H9 (cell line): ENCODE results near the gene NHS. TPM values are rescaled to one million over a fixed set of nuclear protein-coding genes. Genes with fewer than 3 reads are reported as not detected.

Source experiments
- DNase-seq: peaks from one replicate; pipeline ENCODE4 v3.0.0-alpha.2; 2017
- H2AFZ ChIP-seq: one replicate; pipeline ENCODE4 v1.6.1; 2013; ENCODE audit warnings: mild to moderate bottlenecking, low read length, control low read depth, moderate library complexity
- H2AK5ac ChIP-seq: 2 replicates; pipeline ENCODE4 v1.6.1; 2013; ENCODE audit warnings: low read length, control low read depth, mixed read lengths; ENCODE audit not compliant: insufficient read length
- H2BK120ac ChIP-seq: one replicate; pipeline ENCODE4 v1.6.1; 2013; ENCODE audit warnings: low read depth, mild to moderate bottlenecking, low read length, control low read depth, inconsistent platforms; ENCODE audit not compliant: poor library complexity, severe bottlenecking
- H2BK12ac ChIP-seq: 2 replicates; pipeline ENCODE4 v1.6.1; 2013; ENCODE audit warnings: low read length, control low read depth, mixed read lengths, low read depth; ENCODE audit not compliant: insufficient read length
- H2BK15ac ChIP-seq: 2 replicates; pipeline ENCODE4 v1.6.1; 2013; ENCODE audit warnings: low read depth, low read length, control low read depth
- H2BK20ac ChIP-seq: one replicate; pipeline ENCODE4 v1.6.1; 2013; ENCODE audit warnings: low read depth, mild to moderate bottlenecking, low read length, control low read depth, inconsistent platforms; ENCODE audit not compliant: poor library complexity, severe bottlenecking
- H2BK5ac ChIP-seq: 2 replicates; pipeline ENCODE4 v1.6.1; 2013; ENCODE audit warnings: low read length, control low read depth, mixed read lengths; ENCODE audit not compliant: insufficient read length
- H3K14ac ChIP-seq: 2 replicates; pipeline ENCODE4 v1.6.1; 2013; ENCODE audit warnings: low read length, control low read depth; ENCODE audit not compliant: insufficient read depth
- H3K18ac ChIP-seq: 2 replicates; pipeline ENCODE4 v1.6.1; 2013; ENCODE audit warnings: low read depth, mild to moderate bottlenecking, mixed read lengths, low read length, control low read depth; ENCODE audit not compliant: insufficient read length
- H3K23ac ChIP-seq: 2 replicates; pipeline ENCODE4 v1.6.1; 2013; ENCODE audit warnings: low read length, control low read depth, mixed read lengths, low read depth; ENCODE audit not compliant: insufficient read length
- H3K23me2 ChIP-seq: 2 replicates; pipeline ENCODE4 v1.6.1; 2013; ENCODE audit warnings: low read depth, mild to moderate bottlenecking, mixed read lengths, low read length, control low read depth; ENCODE audit not compliant: insufficient read length, poor library complexity, severe bottlenecking
- H3K27ac ChIP-seq: 2 replicates; pipeline ENCODE4 v1.5.1; 2013; ENCODE audit warnings: low read length, control low read depth, mixed read lengths, low read depth; ENCODE audit not compliant: insufficient read length
- H3K27me3 ChIP-seq: 2 replicates; pipeline ENCODE4 v1.6.1; 2013; ENCODE audit warnings: low read length, control low read depth, inconsistent platforms; ENCODE audit not compliant: insufficient read depth
- H3K4ac ChIP-seq: 2 replicates; pipeline ENCODE4 v1.6.1; 2013; ENCODE audit warnings: low read depth, mild to moderate bottlenecking, control low read depth, inconsistent platforms, low read length, moderate library complexity
- H3K4me1 ChIP-seq: 2 replicates; pipeline ENCODE4 v1.6.1; 2013; ENCODE audit warnings: low read length, control low read depth, inconsistent platforms; ENCODE audit not compliant: insufficient read depth
- H3K4me2 ChIP-seq: 2 replicates; pipeline ENCODE4 v1.6.1; 2013; ENCODE audit warnings: low read length, control low read depth, mixed read lengths; ENCODE audit not compliant: insufficient read length, insufficient read depth
- H3K56ac ChIP-seq: 2 replicates; pipeline ENCODE4 v1.6.1; 2013; ENCODE audit warnings: low read depth, mild to moderate bottlenecking, mixed read lengths, low read length, control low read depth; ENCODE audit not compliant: insufficient read length
- H3K79me1 ChIP-seq: 2 replicates; pipeline ENCODE4 v1.6.1; 2013; ENCODE audit warnings: low read depth, mild to moderate bottlenecking, moderate library complexity, low read length, control low read depth, inconsistent platforms; ENCODE audit not compliant: insufficient read depth, poor library complexity, severe bottlenecking
- H3K79me2 ChIP-seq: 2 replicates; pipeline ENCODE4 v1.6.1; 2013; ENCODE audit warnings: low read length, control low read depth, inconsistent platforms; ENCODE audit not compliant: insufficient read depth
- H3K9ac ChIP-seq: 2 replicates; pipeline ENCODE4 v1.6.1; 2013; ENCODE audit warnings: low read length, control low read depth, mixed read lengths; ENCODE audit not compliant: insufficient read length; ENCODE audit errors: extremely low read depth
- H3K9me3 ChIP-seq: one replicate; pipeline ENCODE4 v1.6.1; 2013; ENCODE audit warnings: low read depth, low read length, inconsistent platforms; ENCODE audit not compliant: control insufficient read depth
- H3T11ph ChIP-seq: one replicate; pipeline ENCODE4 v1.6.1; 2013; ENCODE audit warnings: mild to moderate bottlenecking, low read length, control low read depth, inconsistent platforms
- H4K20me1 ChIP-seq: one replicate; pipeline ENCODE4 v1.6.1; 2013; ENCODE audit not compliant: control insufficient read depth, insufficient read length, insufficient read depth
- H4K5ac ChIP-seq: 2 replicates; pipeline ENCODE4 v1.6.1; 2013; ENCODE audit warnings: low read depth, mild to moderate bottlenecking, mixed read lengths, low read length, control low read depth; ENCODE audit not compliant: insufficient read length
- H4K8ac ChIP-seq: replicated peaks from 2 replicates; pipeline ENCODE4 v1.6.1; 2013; ENCODE audit warnings: low read length, control low read depth, mixed read lengths, low read depth; ENCODE audit not compliant: insufficient read length
- H4K91ac ChIP-seq: 2 replicates; pipeline ENCODE4 v1.6.1; 2013; ENCODE audit warnings: low read depth, mild to moderate bottlenecking, moderate library complexity, mixed read lengths, low read length, control low read depth; ENCODE audit not compliant: insufficient read length
- H3K27ac Mint-ChIP-seq, 3 experiments: 2 replicates in 2 of 3; 3 replicates in 1 of 3; pipeline ENCODE4 v1.8.0; 2020 to 2021; ENCODE audit warnings: mixed read lengths in 3 of 3, mild to moderate bottlenecking in 1 of 3, moderate library complexity in 1 of 3
- H3K27me3 Mint-ChIP-seq: 2 replicates; pipeline ENCODE4 v1.8.0; 2021; ENCODE audit warnings: low read depth, mild to moderate bottlenecking, moderate library complexity, mixed read lengths
- H3K36me3 Mint-ChIP-seq, 3 experiments: 2 replicates in 2 of 3; 3 replicates in 1 of 3; pipeline ENCODE4 v1.8.0; 2020 to 2021; ENCODE audit warnings: low read depth in 3 of 3, mixed read lengths in 3 of 3; ENCODE audit not compliant: insufficient read depth in 1 of 3
- H3K4me1 Mint-ChIP-seq, 2 experiments: 2 replicates each; pipeline ENCODE4 v1.8.0; 2020; ENCODE audit warnings: mixed read lengths in 2 of 2
- H3K4me3 Mint-ChIP-seq, 2 experiments: 2 replicates in 1 of 2; 3 replicates in 1 of 2; pipeline ENCODE4 v1.8.0; 2020 to 2021; ENCODE audit warnings: mild to moderate bottlenecking in 2 of 2, mixed read lengths in 2 of 2, moderate library complexity in 1 of 2
- H3K9me3 Mint-ChIP-seq, 2 experiments: 2 replicates in 1 of 2; 3 replicates in 1 of 2; pipeline ENCODE4 v1.8.0; 2020; ENCODE audit warnings: mild to moderate bottlenecking in 2 of 2, mixed read lengths in 2 of 2, moderate library complexity in 1 of 2
- WGBS: extraction: QIAGEN DNeasy Blood & Tissue Kit; methylation state at CpG from one replicate; pipeline ENCODE4 v1.1.7; 2013; ENCODE audit warnings: missing lambda C conversion rate, low lambda C conversion rate, mixed read lengths; ENCODE audit not compliant: insufficient read length; ENCODE audit errors: extremely low coverage; 5-methylcytosine and 5-hydroxymethylcytosine counted together
- total RNA-seq: library from RNA; stranded (reverse); gene quantifications from 2 replicates; pipeline ENCODE4 v1.2.1, GENCODE V29; 2021
- TF ChIP-seq, protein P1 (sequence below): fragments of 200-600 bp; sonication (generic); conservative IDR thresholded peaks from 3 replicates; pipeline ENCODE4 v1.8.0; 2021; ENCODE audit warnings: antibody characterized with exemption, mild to moderate bottlenecking

The NHS gene
- total RNA-seq, 1 experiment from 2014 or later: 8.7 TPM

DNA sequence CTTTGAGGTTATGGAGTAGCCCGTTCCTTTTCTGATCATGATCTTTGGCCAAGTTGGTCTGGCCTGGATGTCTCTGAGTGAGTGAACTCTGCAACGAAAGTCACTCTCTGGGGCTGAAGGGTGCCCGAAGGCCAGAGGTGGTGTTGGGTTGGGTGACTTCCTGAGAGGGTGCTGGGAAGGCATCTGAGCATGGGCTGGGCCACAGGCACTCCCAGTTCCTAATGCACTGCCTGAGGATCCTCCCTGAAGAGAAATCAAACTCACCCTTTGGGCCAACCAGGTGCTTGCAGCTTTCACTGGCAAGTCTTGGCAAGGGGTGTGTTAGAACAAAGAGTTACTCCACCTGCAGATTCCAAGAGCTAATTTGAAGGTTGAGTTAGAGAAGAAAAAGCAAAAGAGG, 295.9 kb downstream of the NHS start:
- no peak overlapping the region for H2BK5ac ChIP-seq
- H3K27ac ChIP-seq: no peak overlapping the region
- DNase-seq: no peak
- H4K8ac ChIP-seq: no peak overlapping the region
- no peak overlapping the region for H3K56ac ChIP-seq
- no peaks in the 10 kb centered on the region; a peak in 1 of 5 replicates for H3K9me3 Mint-ChIP-seq
- WGBS: no CpG with 5 or more reads among the region's 3 CpGs
- no peak overlapping the region for H4K91ac ChIP-seq
- TF ChIP-seq, protein P1, sequence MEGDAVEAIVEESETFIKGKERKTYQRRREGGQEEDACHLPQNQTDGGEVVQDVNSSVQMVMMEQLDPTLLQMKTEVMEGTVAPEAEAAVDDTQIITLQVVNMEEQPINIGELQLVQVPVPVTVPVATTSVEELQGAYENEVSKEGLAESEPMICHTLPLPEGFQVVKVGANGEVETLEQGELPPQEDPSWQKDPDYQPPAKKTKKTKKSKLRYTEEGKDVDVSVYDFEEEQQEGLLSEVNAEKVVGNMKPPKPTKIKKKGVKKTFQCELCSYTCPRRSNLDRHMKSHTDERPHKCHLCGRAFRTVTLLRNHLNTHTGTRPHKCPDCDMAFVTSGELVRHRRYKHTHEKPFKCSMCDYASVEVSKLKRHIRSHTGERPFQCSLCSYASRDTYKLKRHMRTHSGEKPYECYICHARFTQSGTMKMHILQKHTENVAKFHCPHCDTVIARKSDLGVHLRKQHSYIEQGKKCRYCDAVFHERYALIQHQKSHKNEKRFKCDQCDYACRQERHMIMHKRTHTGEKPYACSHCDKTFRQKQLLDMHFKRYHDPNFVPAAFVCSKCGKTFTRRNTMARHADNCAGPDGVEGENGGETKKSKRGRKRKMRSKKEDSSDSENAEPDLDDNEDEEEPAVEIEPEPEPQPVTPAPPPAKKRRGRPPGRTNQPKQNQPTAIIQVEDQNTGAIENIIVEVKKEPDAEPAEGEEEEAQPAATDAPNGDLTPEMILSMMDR: no peak
- H4K20me1 ChIP-seq: no peaks in the 10 kb centered on the region
- no peak overlapping the region for H2AK5ac ChIP-seq
- no peak overlapping the region for H3K4me3 Mint-ChIP-seq
- no peak overlapping the region for H2BK120ac ChIP-seq
- no peak overlapping the region for H3K18ac ChIP-seq
- H2AFZ ChIP-seq: no peak overlapping the region
- no peak overlapping the region for H3T11ph ChIP-seq
- no peak overlapping the region for H3K14ac ChIP-seq
- no peaks in the 10 kb centered on the region for H3K27me3 ChIP-seq
- H3K27me3 Mint-ChIP-seq: no peaks in the 10 kb centered on the region; the same call in 1 of the 2 replicates
- H3K4me1 Mint-ChIP-seq: peaks cover 0 to 3% of the 10 kb centered on the region in 2 experiments; a peak in 2 of 4 replicates
- no peak overlapping the region for H2BK20ac ChIP-seq
- H3K4me2 ChIP-seq: no peak overlapping the region
- H3K4ac ChIP-seq: no peak overlapping the region
- peaks cover 0 to 2% (median 0%) of the 10 kb centered on the region in 3 experiments; a peak in 1 of 7 replicates for H3K36me3 Mint-ChIP-seq
- H3K9me3 ChIP-seq: peaks cover 8% of the 10 kb centered on the region
- H3K79me1 ChIP-seq: no peaks in the 10 kb centered on the region
- no peaks in the 10 kb centered on the region for H3K4me1 ChIP-seq
- H3K23me2 ChIP-seq: no peaks in the 10 kb centered on the region
- no peaks in the 10 kb centered on the region for H3K79me2 ChIP-seq
- no peak overlapping the region for H4K5ac ChIP-seq
- no peak overlapping the region for H2BK12ac ChIP-seq
- H3K9ac ChIP-seq: no peak overlapping the region
- no peak overlapping the region for H3K23ac ChIP-seq
- H2BK15ac ChIP-seq: no peak overlapping the region
- no peak overlapping the region for H3K27ac Mint-ChIP-seq
